ENCODE measurements around the gene PYGB. TPM values are rescaled to one million over a fixed set of nuclear protein-coding genes. Genes with fewer than 3 reads are reported as not detected.

Gene PYGB
- total RNA-seq, 1 donor, result 203 TPM

- TF ChIP-seq, protein P1, sequence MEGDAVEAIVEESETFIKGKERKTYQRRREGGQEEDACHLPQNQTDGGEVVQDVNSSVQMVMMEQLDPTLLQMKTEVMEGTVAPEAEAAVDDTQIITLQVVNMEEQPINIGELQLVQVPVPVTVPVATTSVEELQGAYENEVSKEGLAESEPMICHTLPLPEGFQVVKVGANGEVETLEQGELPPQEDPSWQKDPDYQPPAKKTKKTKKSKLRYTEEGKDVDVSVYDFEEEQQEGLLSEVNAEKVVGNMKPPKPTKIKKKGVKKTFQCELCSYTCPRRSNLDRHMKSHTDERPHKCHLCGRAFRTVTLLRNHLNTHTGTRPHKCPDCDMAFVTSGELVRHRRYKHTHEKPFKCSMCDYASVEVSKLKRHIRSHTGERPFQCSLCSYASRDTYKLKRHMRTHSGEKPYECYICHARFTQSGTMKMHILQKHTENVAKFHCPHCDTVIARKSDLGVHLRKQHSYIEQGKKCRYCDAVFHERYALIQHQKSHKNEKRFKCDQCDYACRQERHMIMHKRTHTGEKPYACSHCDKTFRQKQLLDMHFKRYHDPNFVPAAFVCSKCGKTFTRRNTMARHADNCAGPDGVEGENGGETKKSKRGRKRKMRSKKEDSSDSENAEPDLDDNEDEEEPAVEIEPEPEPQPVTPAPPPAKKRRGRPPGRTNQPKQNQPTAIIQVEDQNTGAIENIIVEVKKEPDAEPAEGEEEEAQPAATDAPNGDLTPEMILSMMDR (IDR thresholded peaks at IDR 0.05; ENCODE audit: insufficient read depth, low read length), result no peak
- no peak overlapping the region for H3K4me3 ChIP-seq (ENCODE audit: low read depth, low read length)
- DNase-seq (ENCODE audit: low read depth), result no peak
These were observed 31.5 kb upstream of the PYGB start for GRCh38 chr20:25216199-25216945.

DNA sequence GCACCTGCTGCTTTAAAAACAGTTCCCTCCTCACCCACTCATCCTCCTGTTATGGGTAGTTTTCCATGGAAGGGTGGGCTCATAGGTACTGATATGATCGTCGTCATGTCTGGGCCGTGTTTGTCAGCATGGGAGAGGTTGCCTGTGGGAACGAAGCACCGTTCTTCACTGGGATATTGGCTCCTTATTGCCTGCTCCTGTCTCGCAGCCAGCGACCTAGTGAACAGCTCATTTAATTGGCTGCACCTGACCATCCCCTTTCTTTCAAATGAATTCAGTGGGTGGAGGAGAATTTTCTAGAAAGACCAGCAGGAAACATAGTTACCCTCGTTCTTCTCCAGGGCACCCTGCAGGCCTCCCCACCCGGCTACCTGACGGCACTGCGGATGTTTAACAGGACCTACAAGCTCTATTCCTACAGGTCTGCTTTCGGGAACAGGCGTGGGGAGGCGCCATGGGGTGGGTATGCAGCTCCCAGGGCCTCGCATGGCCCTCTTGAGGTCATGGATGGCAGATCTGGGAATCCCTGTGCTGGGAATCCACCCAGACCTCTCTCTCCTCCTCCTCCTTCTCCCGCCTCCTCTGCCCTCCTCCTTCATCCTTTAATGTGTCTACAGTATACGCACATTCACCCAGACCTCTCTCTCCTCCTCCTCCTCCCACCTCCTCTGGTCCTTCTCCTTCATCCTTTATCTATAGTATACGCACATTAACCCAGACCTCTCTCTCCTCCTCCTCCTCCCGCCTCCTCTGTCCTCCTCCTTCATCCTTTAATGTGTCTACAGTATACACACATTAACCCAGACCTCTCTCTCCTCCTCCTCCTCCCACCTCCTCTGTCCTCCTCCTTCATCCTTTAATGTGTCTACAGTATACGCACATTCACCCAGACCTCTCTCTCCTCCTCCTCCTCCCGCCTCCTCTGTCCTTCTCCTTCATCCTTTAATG is 30.4 kb upstream of the PYGB start:
- H3K4me3 ChIP-seq (ENCODE audit: low read depth, low read length), result no peak overlapping the region
- DNase-seq (ENCODE audit: low read depth), result no peak
- TF ChIP-seq, protein P1 (IDR thresholded peaks at IDR 0.05; ENCODE audit: insufficient read depth, low read length), result no peak

GRCh38 chr20:25218109-25218486 is 29.8 kb upstream of the PYGB start:
- H3K4me3 ChIP-seq (ENCODE audit: low read depth, low read length), result no peak overlapping the region
- TF ChIP-seq, protein P1 (IDR thresholded peaks at IDR 0.05; ENCODE audit: insufficient read depth, low read length), result no peak
- no peak for DNase-seq (ENCODE audit: low read depth)

- no peak overlapping the region for H3K4me3 ChIP-seq (ENCODE audit: low read depth, low read length)
- no peak for DNase-seq (ENCODE audit: low read depth)
- TF ChIP-seq, protein P1 (IDR thresholded peaks at IDR 0.05; ENCODE audit: insufficient read depth, low read length), result no peak
These were observed 29.4 kb upstream of the PYGB start for GRCh38 chr20:25218492-25218891.

DNA sequence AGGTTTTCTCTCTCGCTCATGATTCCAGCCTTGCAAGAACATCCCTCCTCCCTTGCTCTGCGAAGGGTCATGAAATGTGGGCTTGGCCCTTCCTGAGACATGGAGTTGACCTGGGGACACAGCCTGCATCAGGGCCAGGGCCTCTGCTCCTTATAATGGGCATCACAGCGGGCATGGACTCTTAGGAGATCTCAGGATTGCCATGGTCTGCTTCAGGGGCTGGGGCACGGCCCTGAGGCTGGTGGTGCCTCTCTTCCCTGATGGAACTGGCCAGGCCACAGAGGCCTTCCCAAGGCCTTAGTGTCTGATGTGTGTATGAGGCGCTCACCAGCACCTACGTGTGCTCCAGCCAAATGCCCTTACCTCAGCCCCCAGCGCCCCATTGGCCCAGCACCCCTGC is 28.5 kb upstream of the PYGB start:
- DNase-seq (ENCODE audit: low read depth), result no peak
- H3K4me3 ChIP-seq (ENCODE audit: low read depth, low read length), result no peak overlapping the region
- TF ChIP-seq, protein P1 (IDR thresholded peaks at IDR 0.05; ENCODE audit: insufficient read depth, low read length), result no peak

- DNase-seq (ENCODE audit: low read depth), result no peak
- H3K4me3 ChIP-seq (ENCODE audit: low read depth, low read length), result no peak overlapping the region
- TF ChIP-seq, protein P1 (IDR thresholded peaks at IDR 0.05; ENCODE audit: insufficient read depth, low read length), result peak; percentile 18
These were observed 27.7 kb upstream of the PYGB start for GRCh38 chr20:25220021-25220730.
